LNCaP clone FGC (cell line): Measurements from ENCODE around the gene OR52J3.

Experiments
- DNase-seq: peaks from one replicate; pipeline ENCODE4 v3.0.0-alpha.2; 2011; ENCODE audit warnings: low read depth
- H3K4me3 ChIP-seq: 2 replicates; pipeline ENCODE4 v1.5.1; 2011; ENCODE audit warnings: mild to moderate bottlenecking, low read depth, low read length, control low read depth
- TF ChIP-seq, protein P1 (sequence below): IDR thresholded peaks from 2 replicates; pipeline ENCODE4 v1.5.1; 2012; ENCODE audit warnings: mild to moderate bottlenecking; ENCODE audit not compliant: control insufficient read depth, insufficient read depth; ENCODE audit errors: extremely low read depth

Gene OR52J3

DNA sequence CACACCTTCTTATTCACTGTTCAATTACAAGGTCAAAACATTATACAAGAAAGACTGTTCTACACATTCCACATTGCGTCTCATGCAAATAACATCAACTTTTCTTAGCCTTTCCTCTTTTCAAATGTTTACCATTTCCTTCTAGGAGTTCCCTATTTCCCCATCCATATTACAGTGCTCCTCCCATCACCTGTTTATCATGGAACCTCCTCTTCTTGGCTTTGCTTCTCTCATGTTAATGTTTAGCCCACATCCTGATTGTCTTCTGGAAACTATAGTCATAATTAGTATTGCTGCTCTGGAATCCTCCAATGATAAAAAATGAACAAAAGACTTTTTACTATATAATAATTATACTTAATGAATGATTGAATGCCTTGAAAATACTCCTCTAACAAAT, 44.3 kb downstream of the OR52J3 start:
- TF ChIP-seq, protein P1, sequence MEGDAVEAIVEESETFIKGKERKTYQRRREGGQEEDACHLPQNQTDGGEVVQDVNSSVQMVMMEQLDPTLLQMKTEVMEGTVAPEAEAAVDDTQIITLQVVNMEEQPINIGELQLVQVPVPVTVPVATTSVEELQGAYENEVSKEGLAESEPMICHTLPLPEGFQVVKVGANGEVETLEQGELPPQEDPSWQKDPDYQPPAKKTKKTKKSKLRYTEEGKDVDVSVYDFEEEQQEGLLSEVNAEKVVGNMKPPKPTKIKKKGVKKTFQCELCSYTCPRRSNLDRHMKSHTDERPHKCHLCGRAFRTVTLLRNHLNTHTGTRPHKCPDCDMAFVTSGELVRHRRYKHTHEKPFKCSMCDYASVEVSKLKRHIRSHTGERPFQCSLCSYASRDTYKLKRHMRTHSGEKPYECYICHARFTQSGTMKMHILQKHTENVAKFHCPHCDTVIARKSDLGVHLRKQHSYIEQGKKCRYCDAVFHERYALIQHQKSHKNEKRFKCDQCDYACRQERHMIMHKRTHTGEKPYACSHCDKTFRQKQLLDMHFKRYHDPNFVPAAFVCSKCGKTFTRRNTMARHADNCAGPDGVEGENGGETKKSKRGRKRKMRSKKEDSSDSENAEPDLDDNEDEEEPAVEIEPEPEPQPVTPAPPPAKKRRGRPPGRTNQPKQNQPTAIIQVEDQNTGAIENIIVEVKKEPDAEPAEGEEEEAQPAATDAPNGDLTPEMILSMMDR, result no peak
- no peak for DNase-seq
- no peak overlapping the region for H3K4me3 ChIP-seq

DNA sequence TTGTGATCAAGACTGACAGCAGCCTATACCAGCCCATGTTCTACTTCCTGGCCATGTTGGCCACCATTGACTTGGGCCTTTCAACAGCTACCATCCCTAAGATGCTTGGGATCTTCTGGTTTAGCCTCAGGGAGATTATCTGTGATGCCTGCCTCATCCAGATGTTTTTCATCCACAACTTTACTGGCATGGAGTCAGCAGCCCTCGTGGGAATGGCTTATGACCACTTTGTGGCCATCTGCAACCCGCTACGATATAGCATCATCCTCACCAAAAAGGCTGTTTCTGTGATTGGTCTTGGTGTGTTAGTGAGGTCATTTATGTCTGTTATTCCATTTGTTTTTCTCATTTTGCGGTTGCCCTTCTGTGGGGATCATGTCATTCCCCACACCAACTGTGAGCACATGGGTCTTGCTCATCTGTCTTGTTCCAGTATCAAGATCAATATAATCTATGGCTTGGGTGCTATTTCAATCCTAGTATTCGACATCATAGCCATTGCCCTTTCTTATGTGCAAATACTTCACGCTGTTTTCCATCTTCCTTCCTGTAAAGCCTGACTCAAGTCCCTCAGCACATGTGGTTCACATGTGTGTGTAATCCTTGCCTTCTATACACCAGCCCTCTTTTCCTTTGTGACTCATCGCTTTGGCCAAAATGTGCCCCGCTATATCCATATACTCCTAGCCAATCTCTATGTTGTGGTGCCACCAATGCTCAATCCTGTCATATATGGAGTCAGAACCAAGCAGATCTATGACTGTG, 46.7 kb downstream of the OR52J3 start:
- DNase-seq, result no peak
- TF ChIP-seq, protein P1, result no peak
- H3K4me3 ChIP-seq, result no peak overlapping the region

DNA sequence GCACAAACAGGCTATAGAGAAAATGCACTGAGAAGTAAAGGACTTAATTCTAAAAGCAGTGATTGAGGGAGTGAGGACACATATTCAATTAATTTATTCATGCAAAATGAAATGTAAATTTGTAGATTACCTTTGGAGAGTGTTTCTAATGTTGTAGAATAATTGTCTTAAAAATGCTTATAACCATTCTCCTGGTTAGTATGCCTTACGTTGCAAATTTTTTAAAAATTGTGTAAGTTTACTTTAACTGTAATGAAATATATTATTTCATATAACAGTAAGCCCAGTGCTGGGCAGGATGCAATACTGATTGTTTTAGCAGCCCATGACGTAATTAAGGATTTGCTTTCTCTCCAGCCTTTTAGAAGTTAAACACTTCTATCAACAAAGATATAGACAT, 49.7 kb downstream of the OR52J3 start:
- H3K4me3 ChIP-seq, result no peak overlapping the region
- no peak for DNase-seq
- TF ChIP-seq, protein P1, result no peak
